GM19351 (cell line): ENCODE measurements around the gene NGB.

Experiments used
- ATAC-seq: cut with Tn5 transposase; IDR thresholded peaks from one replicate; pipeline ENCODE4 v1.9.1; 2021; ENCODE audit warnings: mild to moderate bottlenecking, moderate library complexity; ENCODE audit not compliant: unreplicated experiment

Gene NGB

DNA sequence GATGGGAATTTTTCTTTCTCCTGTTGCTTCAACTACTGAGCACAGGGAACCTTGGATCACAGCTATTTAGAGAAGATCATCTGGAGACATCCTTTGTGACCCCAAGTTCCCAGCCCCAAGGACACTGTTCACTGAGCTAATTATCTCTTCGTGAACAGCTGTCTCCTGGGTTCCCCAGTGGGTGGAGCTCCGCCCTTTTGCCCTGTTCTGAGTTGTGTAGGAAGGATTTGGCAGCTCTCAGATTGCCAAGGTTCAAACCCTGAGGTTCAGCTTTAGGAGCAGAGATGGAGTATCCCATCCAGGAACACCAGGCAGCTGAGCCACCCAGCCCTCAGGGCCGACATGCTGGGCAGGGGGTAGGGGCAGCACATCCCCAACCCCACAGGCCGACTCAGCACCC lies 32.0 kb downstream of the NGB start:
- ATAC-seq: no peak

DNA sequence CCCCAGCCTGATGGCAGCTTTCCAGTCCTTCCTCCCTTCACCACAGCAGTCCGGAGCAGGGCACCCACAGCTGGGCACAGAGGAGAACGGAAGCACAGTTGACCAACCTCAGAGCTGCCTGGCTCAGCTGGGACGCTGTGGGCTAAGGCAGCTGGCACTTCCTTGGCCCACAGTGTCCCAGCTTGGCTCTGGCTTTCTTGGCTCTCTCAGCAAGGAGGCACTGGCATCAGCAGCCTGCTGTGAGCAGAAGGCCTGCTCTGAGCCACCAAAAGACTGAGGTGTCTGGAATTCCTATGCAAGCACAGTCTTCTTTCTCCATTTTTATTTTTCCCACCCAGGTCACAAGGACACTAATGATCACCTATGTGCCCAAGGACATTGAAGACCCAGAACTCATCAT lies 32.6 kb downstream of the NGB start:
- ATAC-seq: no peak

DNA sequence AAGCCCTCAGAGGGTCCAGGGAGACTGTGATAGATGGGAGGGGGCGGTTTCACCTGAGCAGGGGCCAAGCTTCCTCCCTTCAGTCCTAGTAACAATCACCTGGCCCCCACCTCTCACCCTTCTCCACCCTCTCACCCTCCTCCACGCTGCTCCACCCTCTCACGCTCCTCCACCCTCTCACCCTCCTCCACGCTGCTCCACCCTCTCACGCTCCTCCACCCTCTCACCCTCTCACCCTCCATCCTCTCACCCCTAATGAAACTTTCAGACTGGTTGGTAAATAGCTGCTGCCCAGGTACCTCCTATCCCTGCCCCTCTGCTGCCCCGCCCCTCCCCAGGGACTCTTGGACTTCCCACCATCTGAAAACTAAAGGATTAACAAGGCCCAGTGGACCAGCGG lies 34.2 kb downstream of the NGB start:
- ATAC-seq: no peak

- no peak for ATAC-seq
Measured at GRCh38 chr14:77231721-77232120, 39.3 kb downstream of the NGB start.

DNA sequence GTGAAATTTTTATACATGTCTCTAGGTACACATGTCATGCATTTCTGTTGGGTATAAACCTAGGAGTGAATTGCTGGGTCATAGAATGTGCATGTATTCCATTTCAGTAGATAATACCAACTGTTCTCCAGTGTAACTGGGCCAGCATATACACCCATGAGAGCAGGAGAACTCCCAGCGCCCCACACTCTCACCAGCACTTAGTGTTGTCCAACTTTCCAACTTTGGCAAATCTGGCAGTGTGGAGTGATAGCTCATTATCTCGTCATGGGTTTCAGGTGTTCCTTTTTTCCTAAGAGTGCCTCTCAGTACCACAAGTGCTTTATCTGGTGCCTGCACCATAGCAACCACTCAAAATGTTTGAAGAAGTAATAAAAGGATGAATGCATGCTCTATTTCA lies 40.1 kb downstream of the NGB start:
- ATAC-seq: no peak

DNA sequence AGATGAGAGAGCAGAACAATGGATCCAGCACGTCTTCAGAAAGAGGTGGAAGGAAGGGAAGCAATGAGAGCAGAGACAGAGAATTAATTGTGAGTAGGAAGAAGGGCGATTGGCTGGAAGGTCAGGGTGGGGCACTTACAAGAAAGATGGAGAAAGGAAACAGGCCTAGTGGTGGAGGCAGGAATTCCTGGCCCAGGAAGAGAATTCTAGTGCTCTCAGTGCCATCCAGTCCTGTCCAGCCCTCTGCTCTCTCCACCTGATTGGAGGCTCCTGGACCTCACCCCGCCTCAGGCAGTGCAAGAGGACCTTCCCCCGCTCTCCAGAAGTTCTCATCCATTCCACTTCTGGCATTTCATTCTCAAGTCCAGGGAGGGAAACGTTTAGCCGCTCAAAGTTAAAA lies 43.0 kb downstream of the NGB start:
- no peak for ATAC-seq

GRCh38 chr14:77225892-77226557 lies 45.0 kb downstream of the NGB start:
- no peak for ATAC-seq

DNA sequence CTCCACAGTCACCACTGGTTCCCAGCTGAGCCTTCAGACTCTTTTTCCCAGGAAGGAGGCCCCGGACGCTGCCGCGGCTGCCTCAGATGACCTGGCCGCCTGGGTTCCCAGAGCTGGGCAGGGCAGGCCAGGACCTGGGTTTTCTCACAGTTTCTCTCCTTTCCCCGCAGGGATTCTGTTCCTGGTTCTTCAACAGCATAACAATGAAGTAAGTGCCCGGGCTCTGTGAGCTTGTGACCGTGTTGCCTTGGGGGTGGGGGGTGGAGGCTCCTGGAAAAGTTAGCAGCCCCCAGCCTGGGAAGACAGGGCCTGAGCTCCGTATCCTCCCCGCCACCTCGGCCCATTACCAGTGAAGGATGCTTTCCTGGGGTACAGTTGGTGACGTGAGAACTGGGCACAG lies 45.8 kb downstream of the NGB start:
- ATAC-seq: no peak

DNA sequence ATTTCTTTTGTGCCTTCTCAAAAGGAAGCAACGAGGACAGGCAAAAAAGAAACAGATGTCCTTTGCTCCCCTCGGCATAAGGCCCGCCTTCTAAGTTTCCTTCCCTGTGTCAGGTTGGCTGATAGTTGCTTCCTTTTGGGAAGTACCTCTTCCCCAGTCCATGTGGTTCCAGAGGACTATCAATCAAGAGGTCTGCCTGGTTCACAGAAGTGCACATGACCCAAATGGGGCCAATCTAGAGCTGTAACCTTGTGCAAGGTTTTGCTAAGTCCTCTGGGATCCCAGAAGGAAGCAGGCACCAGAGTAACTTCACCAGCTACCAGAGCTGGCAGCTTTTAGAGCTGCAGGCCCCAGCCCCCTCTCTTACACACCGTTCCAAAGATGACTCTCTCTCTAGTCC lies 46.8 kb downstream of the NGB start:
- no peak for ATAC-seq

GRCh38 chr14:77222546-77223225 lies 48.3 kb downstream of the NGB start:
- no peak for ATAC-seq

- no peak for ATAC-seq
Measured at GRCh38 chr14:77221241-77221871, 49.6 kb downstream of the NGB start.

DNA sequence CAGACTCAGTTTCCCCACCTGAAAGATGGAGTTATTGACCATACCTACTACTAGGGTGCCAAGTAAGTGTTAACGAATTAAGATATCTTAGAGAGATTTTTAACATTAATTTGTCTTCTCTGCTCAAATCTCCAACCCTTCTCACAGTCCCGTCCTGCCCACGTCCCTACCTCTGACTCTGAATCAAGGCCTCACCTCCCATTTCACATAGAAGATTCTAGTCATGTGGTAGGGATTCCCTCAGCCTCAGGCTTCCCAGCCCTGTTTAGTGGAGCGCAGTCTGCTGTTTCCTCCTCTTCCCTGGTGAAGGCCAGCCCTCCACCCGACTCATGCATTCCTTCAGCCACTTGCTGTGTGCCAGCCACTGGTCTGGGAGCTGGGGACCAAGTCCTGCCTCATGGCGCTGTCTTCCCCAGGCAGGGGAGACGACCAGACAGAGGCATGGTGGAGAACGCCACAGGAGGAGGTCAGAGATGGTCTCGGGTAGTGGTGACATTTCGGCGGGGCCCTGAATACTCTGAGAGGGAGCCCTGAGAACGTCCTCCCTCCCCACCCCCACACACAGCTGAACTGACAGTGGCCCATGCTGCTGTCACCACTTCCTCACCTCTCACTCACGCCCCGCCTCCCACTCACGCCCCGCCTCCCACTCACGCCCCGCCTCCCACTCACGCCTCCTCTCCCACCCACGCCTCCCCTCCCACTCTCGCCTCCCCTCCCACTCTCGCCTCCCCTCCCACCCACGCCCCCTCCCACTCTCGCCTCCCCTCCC lies 50.6 kb downstream of the NGB start:
- ATAC-seq: no peak

DNA sequence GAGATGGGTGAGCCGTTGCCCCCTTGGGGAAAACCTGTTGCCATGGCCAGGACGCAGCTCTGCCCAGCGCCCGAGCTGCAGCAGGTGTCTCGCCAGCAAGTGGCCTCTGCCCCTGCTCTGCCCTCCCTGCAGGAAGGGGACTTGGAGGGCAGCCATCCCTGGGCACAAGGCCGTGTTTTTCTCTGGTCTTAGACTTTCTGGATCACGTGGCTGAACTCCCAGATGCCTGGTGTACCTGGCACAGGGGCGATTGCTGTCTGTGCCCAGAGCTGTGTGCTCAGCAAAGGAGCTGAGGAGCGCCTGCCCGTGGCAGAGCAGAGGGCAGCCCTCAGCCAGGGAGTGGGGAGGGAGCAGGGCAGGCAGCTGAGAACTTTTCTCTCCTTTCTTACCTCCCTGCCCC lies 51.4 kb downstream of the NGB start:
- no peak for ATAC-seq

DNA sequence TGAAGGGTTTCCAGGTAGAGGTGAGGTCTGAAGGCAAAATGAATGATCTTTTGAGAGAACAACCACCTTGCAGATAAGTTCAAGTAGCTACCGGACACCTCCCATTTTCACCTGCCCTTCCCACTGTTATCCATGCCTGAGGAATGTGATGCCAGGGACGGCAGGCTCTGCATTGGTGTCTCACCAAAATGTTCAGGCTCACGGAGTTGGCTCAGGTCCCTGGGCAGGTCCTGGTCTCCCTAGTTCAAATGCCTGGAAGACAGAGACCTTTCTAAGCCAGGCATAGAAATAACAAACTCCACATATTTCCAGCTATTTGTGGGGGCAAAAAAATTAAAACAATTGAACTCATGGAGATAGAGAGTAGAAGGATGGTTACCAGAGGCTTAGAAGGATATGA lies 53.5 kb downstream of the NGB start:
- no peak for ATAC-seq
